Activated CD4-positive, alpha-beta T cell treated with anti-CD3 and anti-CD28 coated beads, Interleukin-10, Interleukin-2, amounts not matched to agents 100 ng/mL and 50 ng/mL, durations not matched to agents 16 hours and 8 hours (primary cell): ENCODE measurements around the gene MAST2.
"Not testable (repeated sequence)": the region's sequence is repeated elsewhere in the genome, so short reads cannot be mapped to it uniquely, and the experiment has no call there.

Source experiments
- DNase-seq: peaks from one replicate; pipeline ENCODE4 v3.0.0-alpha.2; 2020

Gene MAST2

DNA sequence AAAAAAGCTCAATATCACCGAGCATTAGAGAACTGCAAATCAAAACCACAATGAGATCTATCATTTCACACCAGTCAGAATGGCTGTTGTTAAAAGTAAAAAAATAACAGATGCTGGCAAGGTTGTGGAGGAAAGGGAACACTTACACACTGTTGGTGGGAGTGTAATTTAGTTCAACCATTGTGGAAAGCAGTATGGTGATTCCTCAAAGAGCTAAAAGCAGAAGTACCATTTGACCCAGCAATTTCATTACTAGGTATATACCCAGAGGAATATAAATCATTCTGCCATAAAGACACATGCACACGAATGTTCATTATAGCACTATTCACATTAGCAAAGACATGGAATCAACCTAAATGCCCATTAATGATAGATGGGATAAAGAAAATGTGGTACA lies 146.1 kb downstream of the MAST2 start:
- not testable (repeated sequence) for DNase-seq

DNA sequence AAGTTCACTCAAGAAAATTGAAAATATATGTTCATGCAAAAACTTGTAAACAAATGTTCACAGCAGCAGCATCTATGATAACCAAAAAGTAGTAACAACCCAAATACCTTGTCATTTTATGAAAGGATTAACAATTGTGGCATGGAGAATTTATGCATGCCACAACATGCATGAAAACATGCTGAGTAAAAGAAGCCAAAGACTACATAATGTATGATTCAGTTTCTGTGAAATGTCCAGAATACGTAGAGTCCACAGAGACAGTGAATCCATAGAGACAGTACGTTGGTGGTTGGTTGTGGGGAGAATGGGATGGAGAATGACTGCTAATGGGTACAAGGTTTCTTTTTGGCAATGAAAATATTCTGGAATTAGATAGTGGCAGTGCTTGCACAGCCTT lies 148.7 kb downstream of the MAST2 start:
- no peak for DNase-seq

DNA sequence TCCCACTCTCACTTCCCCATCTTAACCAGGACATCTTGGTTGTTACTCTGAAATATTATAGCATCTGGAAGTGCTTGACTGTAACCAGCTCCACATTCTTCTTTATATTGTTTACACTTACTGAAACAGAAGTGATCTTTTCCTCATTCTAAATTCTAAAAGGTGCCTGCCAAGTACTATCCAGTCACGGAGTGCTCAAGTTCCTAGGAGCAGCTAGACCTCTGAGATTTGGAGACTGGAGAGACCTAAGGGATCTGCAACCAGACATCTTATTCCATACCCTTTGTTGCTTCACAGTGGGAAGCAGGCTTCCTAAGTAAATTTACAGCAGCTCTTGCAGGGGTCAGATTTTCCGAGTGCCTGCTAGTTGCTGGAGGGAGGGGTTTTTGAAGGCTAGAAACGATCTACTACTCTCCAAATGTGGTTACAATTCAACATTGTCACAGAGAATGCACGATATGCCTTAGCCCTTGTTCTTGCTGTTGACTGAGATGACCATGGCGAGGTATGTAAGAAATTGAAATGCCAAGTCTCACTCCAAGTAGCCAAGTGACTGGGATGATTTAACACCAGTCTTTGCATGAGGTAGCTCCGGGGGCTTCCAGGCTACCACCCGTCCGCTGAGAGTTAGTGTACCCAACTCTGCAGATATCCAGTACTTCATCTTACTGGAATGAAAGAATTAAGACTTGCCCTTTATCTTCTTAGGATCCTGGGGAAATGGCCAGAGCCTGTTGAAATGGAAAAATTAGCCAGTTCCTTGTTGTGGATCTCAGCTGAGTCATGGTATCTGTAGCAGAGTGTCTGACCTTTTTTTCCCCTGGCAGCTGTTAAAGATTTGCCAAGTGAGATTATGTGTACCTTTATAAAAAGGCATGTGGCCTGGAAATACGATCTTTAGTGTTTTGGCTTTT lies 150.8 kb downstream of the MAST2 start:
- no peak for DNase-seq

- DNase-seq: no peak
Measured at GRCh38 chr1:45957684-45958083, 154.3 kb downstream of the MAST2 start.

DNA sequence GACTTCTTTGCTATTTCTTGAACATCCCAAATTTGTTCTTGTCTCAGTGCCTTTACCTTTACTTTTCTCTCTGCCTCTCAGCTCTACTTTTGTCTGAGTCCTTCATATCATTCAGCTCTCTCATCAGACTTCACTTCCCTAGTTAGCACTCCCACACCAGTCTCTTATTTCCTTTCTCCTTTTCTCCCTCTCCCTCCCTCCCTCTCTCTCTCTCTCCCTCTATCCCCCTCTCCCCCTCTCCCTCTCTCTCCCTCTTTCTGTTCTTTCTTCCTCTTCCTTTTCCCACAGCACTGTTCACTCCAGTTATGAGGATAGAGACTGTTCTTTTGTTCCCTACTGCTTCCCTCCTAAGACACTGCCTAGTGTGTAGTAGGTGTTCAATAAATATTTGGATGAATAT lies 154.9 kb downstream of the MAST2 start:
- DNase-seq: no peak

- no peak for DNase-seq
Measured at GRCh38 chr1:45960930-45961715, 157.7 kb downstream of the MAST2 start.

DNA sequence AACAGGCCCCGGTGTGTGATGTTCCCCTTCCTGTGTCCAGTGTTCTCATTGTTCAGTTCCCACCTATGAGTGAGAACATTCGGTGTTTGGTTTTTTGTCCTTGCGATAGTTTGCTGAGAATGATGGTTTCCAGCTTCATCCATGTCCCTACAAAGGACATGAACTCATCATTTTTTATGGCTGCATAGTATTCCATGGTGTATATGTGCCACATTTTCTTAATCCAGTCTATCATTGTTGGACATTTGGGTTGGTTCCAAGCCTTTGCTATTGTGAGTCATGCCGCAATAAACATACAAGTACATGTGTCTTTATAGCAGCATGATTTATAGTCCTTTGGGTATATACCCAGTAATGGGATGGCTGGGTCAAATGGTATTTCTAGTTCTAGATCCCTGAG lies 158.5 kb downstream of the MAST2 start:
- not testable (repeated sequence) for DNase-seq

GRCh38 chr1:45968941-45969666 lies 165.7 kb downstream of the MAST2 start:
- no peak for DNase-seq

DNA sequence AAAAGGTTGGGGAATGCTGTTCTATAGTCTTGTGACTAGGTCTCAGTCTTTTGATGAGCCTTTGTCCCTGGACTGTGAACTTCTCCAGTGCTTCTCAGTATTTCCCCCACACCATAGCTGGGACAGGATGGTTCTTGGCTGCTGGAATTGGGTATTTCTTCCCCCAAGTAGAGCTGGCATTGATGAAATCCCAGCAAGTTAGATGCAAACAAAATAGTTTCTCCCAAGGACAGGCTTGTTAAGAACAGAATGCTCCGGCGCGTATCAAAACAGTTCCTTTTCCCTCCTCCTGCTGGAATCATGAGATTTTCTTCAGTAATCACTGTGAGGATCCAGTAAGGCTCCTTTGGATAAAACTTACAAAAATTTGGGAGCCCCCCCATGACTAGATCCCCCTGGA lies 166.5 kb downstream of the MAST2 start:
- DNase-seq: no peak

GRCh38 chr1:45971335-45971734 lies 167.9 kb downstream of the MAST2 start:
- DNase-seq: no peak

DNA sequence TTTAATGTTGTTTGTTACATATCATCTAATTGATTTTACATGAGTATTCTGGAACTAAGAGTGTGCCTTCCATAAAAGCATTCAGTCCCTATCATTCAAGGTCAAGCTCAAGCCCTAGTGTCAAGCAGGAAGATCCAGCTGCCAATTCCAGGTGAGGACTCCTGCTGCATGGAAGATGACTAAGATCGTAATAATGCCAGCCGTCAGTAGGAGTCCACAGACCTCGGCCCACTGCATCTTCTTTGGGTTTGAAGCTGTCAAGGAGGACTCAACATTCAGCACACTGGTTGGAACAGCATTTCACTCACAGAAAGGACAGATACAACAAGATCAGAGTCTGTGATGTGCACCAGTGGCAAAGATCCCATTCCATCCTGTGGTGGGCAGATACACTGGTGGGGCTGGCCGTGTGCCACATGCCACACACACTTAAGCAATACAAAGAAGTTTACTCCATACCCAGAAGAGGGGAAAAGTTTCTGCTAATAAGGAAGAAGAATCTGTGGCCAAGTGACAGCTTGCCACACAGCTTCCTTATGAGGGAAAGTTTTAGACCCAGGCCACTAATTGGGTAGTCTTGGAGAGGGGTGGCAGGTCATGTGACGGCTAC lies 168.6 kb downstream of the MAST2 start:
- no peak for DNase-seq

DNA sequence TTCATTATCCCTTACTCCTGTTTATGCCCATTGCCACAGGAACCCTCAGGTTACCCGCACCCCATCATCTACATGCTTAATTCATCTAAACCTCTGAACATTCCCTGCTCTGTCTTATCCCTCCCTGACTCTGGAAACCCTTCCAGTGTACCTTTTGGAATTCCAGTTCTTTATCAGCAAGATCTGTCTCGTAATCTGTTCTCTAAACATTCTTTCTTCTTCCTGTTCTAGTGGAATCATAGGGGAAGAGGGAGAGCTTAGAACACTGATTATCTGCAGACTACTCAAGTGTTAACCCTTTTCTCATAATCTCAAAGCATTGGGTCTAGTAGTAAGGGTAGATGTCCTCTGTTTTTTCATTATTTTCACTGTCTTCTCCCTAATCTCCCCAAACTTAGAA lies 169.2 kb downstream of the MAST2 start:
- no peak for DNase-seq

DNA sequence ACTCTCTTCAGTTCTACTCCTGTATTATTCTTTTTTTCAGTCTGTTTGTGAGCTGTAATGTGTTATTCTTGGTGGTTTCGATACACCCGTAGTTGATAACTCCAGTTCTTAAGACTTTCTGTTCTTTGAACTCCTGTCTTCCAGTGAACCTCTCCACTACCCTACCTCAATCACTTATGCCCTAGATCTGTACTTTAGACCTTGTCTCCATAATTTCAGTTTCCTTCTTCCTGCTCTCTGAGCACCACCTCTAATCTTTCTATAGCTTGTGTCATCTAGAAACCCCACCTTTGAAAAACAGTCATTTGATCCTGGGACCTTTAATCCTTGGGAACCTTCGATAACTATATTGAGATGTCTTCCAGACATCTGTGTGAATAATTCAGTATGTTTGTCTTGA lies 169.7 kb downstream of the MAST2 start:
- no peak for DNase-seq

DNA sequence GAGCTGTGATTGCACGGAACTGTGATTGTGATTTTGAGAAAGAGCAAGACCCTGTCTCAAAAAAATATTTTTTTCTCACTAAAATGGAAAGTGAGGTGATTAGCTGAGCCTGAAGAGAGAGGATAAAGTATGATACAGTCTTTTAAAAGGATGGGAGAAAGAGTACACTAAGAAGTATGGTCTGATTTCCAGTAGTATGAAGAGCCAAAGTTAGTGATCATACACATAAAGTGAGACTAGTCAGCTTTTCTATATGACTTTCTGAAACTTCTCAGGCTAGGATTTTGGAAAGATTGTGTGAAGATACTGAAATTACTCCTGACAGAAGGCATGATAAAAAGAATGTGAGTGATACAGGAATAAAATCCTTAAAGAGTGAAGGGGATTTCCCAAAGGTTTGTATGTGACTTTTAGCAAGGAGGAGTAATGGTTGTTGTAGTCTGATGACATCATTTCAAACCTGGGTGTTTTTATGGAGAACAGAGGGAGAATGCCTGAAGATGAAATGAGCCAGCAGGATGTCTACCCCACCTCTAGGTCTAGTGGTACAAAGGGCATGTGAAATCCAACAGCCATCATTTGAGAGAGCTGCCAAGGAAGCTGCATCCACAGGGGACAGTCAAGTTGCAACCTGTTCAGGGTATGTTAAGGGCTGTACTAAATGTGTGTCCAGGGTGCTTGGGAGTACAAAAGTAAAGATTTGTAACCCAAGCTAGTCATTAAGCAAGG lies 171.3 kb downstream of the MAST2 start:
- peak; percentile 13 for DNase-seq

GRCh38 chr1:45976623-45977022 lies 173.2 kb downstream of the MAST2 start:
- no peak for DNase-seq

DNA sequence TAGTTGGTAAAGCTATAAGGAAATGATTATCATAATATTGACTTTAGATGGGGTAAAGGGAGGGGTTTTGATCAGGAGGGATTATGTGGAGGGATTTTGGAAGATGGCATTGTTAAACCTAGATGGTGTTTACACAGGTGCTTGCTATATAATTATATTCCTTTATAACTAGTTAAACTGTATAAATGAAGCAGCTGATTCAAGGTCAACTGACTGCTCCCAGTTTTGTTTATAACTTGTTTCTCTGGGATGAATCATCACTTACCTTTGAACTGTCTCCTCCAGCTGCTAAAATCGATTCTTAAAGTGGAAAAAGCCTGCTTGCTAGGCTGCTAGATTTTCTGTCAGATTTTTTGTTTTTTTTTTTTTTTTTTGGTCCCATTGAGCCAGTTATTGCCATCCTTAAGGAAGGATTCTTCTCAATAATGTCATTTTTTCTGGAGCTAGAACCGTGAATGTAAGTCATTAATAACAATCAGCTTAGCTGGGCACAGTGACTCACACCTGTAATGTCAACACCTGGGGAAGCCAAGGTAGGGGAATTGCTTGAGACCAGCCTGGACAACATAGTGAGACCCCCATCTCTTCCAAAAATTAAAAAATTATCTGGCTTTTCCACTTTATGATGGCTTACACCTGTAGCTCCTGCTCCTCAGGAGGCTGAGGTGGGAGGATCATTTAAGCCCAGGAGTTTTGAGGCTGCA lies 175.8 kb downstream of the MAST2 start:
- no peak for DNase-seq

GRCh38 chr1:45979778-45980176 lies 176.4 kb downstream of the MAST2 start:
- DNase-seq: no peak

- no peak for DNase-seq
Measured at GRCh38 chr1:45982359-45982758, 178.9 kb downstream of the MAST2 start.

DNA sequence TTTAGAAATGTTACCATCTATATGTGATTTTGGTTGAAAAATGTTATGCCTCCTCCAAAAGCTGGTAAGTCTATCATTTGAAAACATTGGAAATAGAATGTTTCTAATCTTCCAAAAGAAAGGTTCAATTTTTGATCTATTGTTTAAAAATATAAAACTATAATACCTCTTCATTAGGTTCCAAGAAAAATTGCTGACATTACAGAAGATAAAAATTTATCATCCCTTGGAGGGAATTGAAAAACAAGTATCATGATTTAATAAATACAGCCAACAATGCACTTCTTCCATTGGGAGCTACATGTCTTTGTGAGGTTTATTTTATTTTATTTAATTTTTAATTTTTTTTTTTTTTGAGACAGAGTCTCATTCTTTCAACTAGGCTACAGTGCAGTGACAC lies 180.6 kb downstream of the MAST2 start:
- DNase-seq: no peak

GRCh38 chr1:45987204-45987603 lies 183.8 kb downstream of the MAST2 start:
- DNase-seq: no peak

DNA sequence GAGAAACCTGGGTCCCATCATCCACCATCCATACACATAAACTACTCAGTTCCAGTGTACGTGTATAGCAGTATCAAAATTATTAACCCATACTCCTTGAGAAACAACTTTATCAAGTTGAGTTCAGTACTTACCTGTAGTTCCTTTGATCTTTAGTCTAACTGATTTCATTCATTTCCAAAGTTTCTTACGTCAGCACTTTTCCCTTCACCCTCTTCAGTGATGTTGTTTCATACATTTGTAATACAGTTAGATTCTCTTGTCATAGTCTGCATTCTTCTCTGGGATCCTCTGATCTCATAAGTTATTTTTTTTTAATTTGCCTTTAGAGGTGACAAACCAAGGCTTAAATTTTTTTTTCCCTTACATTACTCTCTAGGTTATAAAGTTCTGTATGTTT lies 185.8 kb downstream of the MAST2 start:
- DNase-seq: no peak

GRCh38 chr1:45994423-45994822 lies 191.0 kb downstream of the MAST2 start:
- no peak for DNase-seq
